HG03439 (cell line): Measurements from ENCODE around the gene TBC1D22A.

Experiments used
- ATAC-seq: cut with Tn5 transposase; IDR thresholded peaks from one replicate; pipeline ENCODE4 v1.9.1; 2021; ENCODE audit warnings: mild to moderate bottlenecking, moderate library complexity; ENCODE audit not compliant: unreplicated experiment

TBC1D22A gene

GRCh38 chr22:47001288-47001687, 238.8 kb downstream of the TBC1D22A start:
- peak; percentile 55 for ATAC-seq

DNA sequence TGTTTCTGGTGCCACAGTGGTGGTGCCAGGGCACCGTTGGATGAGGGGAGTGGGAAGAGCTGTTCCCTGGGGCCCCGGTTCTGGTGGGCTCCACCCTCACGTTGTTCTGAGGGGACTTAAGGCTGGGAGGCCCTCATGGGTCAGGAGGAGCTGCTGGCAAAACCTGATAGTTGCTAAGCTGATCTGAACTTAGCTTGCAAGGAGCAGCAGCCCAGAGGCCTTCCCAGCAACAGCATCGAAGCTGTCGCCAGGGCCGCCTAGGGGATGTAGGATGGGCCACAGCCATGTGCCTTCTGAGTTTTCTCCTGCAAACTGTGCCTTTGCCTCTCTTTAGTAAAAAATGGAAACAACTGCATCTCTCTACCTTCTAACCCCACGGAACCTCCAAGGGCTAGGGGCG, 240.2 kb downstream of the TBC1D22A start:
- ATAC-seq, result no peak

DNA sequence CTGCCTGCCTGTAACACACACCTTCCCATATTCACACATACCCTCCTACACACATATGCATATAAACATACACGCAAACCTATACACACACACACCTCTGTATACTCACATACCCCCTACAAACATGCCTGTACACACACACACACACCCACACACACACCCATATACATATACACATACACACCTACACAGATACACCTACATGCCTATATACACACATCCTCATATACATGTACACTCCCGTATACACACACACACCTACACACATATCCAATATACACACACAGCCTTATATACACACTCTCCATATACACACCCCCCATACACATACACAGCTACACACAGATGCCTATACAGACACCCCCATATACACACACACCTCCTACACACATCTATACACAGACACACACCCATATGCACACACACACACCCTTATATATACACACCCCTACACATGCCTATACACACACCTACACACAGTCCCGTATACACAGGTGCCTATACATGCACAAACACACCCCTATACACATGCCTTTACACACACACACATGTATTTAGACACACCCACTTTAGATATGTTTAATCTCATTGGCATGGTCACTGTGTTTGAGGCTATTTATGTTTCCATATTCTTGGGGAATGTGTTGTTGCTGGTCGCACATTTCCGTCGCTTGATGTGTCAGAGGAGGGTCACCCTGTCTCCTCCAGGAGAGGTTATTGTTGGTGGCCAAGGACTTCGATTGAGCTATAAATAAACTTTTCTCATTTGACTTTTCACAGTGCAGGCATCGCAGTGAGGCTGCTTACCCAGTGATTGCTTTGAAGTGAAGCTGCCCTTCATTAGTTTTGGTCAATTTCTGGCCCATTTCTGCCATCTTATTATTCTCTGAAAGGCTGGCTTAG, 243.3 kb downstream of the TBC1D22A start:
- no peak for ATAC-seq

DNA sequence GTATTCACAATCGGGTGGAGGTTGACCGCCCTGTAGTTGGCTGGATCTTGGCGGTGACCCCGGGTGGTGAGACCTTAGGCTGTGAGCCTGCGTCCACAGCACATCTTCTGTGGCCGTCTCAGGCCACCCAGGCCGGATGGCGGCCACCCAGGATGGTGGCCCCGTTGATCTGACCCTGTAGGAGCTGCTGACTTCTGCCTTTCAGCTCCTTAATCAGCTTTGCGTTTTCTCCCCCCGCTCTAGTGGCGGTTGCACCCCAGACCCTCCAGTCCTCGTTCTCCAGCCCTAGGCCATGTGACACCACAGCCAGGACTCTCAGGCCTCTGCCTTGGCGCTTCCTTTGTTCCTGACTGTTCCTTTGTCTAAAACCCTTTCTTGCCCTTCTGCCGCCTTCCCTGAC, 244.0 kb downstream of the TBC1D22A start:
- no peak for ATAC-seq

DNA sequence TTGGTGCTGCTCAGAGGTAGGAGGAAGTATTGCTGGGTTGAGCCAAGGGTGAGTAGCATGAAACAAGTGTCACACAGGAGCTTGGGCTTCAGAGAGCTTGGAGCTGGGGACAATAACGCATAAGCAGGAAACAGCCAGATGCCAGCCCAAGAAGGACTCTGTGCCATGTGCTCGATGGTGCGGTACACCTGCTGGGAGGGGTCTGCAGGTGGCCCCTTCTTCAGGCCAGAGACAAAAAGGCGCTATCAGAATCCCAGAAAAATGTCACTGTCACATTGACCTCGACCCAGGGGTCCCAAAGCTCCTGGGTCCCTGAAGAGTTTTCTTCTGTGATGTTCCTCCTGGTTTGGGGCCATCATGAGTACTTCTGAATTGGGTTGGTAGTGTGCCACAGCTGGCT, 244.4 kb downstream of the TBC1D22A start:
- no peak for ATAC-seq

DNA sequence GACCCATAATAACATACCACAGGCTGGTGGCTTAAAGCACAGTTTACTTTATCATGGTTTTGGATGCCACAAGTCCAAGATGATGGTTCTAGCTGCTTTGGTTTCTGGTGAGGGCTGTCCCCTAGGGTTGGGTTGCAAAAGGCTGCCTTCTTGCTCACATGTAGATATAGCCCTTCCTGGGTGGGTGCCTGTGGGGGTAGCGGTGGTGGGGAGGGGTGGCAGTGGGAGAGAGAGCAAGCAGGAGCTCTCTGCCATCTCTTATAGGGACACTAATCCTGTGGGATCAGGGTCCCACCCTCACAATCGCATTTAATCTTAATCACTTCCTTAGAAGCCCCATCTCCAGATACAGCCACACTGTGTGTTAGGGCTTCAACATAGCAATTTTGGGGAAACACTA, 245.0 kb downstream of the TBC1D22A start:
- ATAC-seq, result no peak

- no peak for ATAC-seq
Measured at GRCh38 chr22:47008208-47008885, 245.9 kb downstream of the TBC1D22A start.

GRCh38 chr22:47009304-47010101, 247.1 kb downstream of the TBC1D22A start:
- no peak for ATAC-seq

DNA sequence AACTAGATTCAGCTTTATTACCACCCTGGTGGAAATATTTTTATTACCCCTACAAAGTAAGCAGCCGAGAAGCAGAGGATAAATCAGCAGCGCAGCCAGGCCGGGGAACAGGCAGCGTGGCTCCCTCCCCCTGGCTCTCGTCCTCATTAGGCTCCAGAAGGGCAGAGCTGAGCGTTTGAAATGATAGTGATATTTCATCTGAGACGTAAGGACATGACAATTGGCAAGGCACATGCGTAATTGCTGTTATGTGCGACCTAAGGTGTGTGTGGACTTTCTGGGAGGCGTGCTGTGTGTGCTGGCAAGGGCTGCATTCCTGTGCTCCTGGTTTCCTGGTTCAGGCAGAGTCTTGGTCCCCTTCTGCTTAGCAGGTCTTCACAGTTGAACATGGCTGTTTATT, 247.8 kb downstream of the TBC1D22A start:
- no peak for ATAC-seq

DNA sequence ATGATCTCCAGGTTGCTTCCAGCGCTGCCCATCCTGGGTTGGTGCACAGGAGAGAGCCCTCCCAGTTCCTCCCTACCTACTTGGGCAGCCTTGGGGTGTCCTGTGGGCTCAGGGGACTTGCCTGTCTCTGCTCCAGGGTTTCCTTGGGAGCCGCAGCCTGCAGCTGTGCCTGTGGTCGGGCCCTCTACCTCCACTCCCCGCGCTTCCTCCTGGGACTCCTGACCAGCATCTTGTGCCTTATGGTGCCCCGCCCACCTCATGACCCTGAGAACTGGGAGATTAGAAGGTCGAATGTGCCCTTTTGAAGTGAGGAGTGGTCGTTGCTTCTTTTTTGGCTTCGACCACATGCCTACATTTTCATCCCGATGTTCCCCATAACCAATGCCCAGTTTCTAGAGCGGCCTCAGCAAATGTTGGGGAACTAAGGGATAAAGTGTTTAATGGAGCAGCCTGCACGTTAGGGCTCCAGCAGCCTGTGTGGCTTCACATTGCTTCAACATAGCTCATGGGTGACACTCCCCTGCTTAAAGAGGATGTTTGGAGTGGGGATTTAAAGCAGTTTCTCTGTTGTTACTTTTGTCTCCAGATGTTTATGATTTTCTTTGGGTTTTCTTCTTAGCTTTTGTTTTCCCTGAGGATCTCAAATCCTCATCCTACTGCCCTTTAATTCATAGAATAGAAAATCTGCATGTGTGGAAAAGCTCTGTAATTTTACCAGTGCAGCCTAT, 248.8 kb downstream of the TBC1D22A start:
- ATAC-seq, result no peak

DNA sequence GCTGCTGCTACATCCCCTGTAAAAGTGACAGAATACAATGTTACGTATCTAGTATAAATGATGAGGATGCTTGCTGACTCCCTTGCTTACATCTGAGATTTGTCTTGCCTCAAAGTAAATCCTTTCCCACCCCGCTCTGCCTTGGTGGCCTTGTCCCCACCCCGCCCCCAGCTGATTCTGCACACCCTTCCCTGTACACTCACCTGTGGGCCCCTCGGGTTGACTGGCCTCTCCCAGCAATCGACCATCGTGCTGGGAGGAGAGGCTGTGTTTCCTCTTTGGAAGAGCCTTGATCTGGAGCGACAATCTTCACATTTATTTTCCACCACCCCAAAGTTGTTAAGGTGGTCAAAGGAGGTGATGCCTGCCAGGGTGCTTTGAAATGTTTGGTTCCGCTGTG, 249.4 kb downstream of the TBC1D22A start:
- no peak for ATAC-seq

DNA sequence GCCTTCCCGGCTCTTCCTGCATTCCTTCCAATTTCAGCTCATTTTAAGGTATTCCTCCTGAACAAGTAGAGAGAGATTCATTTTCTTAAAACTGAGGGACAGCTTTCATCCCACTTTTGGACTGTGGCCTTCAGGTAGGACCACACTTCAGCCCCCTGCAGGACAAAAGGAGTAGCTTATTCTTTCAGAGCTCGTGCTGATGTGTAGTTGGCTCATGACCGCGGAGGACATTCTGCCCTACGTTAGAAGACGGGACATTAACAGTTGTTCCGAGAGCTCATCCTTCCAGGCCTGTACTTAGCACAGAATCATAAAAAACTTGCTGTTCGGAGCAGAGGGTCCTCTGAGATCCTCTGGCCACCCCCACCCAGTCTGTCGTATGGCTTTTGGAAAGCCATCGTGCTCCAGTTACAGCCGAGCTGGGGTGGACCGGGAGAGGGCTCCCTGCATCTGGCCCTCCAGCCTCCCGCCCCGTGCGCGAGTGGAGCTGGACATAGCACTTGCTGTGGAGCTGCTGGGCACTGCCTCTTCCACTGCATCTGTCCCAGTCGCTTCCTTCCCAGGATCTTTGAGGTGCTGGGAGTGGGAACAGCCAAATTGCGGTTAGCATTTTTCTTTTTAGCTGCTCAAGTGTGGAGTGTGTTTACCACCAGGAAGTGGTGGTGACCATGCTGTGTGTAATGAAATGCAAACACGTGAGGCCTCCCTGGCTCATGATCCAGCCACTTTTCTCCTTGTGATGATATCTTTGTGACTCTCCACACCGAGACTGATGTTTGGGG, 250.3 kb downstream of the TBC1D22A start:
- ATAC-seq, result no peak

- ATAC-seq, result no peak
Measured at GRCh38 chr22:47013861-47014635, 251.6 kb downstream of the TBC1D22A start.

GRCh38 chr22:47014636-47015345, 252.3 kb downstream of the TBC1D22A start:
- ATAC-seq, result no peak

DNA sequence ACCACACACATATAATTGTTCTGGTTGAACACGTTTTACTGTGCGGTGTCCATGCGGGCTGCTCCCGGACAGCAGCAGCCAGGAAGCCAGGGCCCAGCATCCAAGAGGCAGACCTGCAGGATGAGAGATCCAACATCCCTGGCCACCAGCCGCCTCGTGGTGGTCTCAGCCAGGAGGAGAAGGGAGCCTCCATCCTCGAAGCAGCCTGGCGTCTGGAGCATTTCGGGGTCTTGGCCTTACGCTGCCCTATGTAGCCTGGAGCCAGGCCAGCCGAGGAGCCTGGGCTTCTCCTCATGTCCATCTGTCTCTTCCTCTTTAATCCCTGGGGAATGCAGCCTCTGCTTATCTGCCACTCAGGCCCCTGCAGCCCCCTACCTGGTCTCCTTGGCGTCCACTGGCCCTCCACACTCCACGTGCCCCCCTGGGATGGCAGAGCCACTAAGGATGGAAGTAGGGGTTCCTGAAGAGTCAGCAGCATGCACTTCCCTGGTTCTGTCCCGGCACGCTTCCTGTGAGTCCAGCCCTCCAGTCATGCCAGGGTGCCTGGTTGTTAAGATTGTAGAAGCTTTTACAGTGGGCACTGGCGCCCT, 253.2 kb downstream of the TBC1D22A start:
- ATAC-seq, result no peak

GRCh38 chr22:47016631-47017030, 254.2 kb downstream of the TBC1D22A start:
- no peak for ATAC-seq

DNA sequence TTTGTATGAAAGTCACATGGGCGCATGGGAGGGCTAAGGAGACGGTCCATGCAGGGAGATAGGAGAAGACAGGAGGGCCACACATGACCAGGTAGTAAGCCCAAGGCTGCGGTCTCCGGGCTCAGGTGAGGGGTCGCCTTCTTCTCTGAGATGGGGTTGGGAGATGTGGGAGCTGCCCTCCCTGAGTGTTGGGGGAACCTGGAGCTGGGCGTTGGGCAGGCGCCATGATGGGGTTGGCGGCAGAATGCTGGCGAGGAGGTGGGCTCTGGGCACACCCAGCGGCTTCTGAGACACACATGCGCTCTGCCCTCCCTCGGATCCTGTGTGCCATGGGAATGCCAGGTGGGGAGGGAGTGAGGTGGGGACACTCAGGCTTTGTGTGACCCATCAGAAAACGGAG, 254.8 kb downstream of the TBC1D22A start:
- no peak for ATAC-seq
